K562 (cell line): ENCODE data around the gene ALOX12. TPM values are rescaled to one million over a fixed set of nuclear protein-coding genes. Genes with fewer than 3 reads are reported as not detected.

Experiments
- ASH1L ChIP-seq: fragments of 450-650 bp; IDR thresholded peaks from 2 replicates; pipeline ENCODE4 v1.6.1; 2018; ENCODE audit warnings: borderline replicate concordance, mild to moderate bottlenecking, low read depth; ENCODE audit not compliant: partially characterized antibody
- HES1 ChIP-seq: fragments of 450-650 bp; IDR thresholded peaks from 2 replicates; pipeline ENCODE4 v1.6.1; 2016; ENCODE audit warnings: low read depth, mild to moderate bottlenecking, moderate library complexity
- KDM1A ChIP-seq, 2 experiments: fragments of 450-650 bp; IDR thresholded peaks; 2 replicates each; pipeline ENCODE4 v1.6.1; 2016; ENCODE audit warnings: mild to moderate bottlenecking in 2 of 2
- MAFK ChIP-seq: IDR thresholded peaks from 2 replicates; pipeline ENCODE4 v1.6.1; 2011; ENCODE audit warnings: low read length, improper control_type of control experiment
- NEUROD1 ChIP-seq: fragments of 150-350 bp; IDR thresholded peaks from 2 replicates; pipeline ENCODE4 v1.6.1; 2014; ENCODE audit warnings: borderline replicate concordance, low read length, low read depth; ENCODE audit not compliant: partially characterized antibody
- PHTF2 ChIP-seq: fragments of 250-450 bp; sonication (Bioruptor Pico); IDR thresholded peaks from 2 replicates; pipeline ENCODE4 v1.5.0; 2021; ENCODE audit warnings: mild to moderate bottlenecking
- RERE ChIP-seq: sonication (generic); formaldehyde crosslinking; IDR thresholded peaks from 2 replicates; pipeline ENCODE4 v1.8.0; 2023; ENCODE audit warnings: missing genetic modification reagents, mild to moderate bottlenecking, borderline replicate concordance
- SMARCE1 ChIP-seq: fragments of 450-650 bp; IDR thresholded peaks from 2 replicates; pipeline ENCODE4 v1.7.1; 2016; ENCODE audit warnings: mild to moderate bottlenecking
- SMC3 ChIP-seq: conservative IDR thresholded peaks from 2 replicates; pipeline ENCODE4 v1.6.1; 2011; ENCODE audit warnings: low read depth, low read length, improper control_type of control experiment; ENCODE audit not compliant: insufficient read depth
- SRSF1 ChIP-seq: fragments of 200-400 bp; formaldehyde crosslinking; IDR thresholded peaks from 2 replicates; pipeline ENCODE4 v1.6.1; 2017; ENCODE audit warnings: mild to moderate bottlenecking, low read depth, low read length, moderate library complexity
- ZBTB2 ChIP-seq: fragments of 450-650 bp; IDR thresholded peaks from 2 replicates; pipeline ENCODE4 v1.6.1; 2016; ENCODE audit warnings: antibody characterized with exemption
- polyA plus RNA-seq, 8 experiments: library from polyadenylated mRNA; depleted of rRNA in 4 of 8; stranded (reverse) in 5 of 8; unstranded in 3 of 8; fragments of >200 nt; fragmentation: Nextera tagmentation in 2 of 8; fragmentation: Illumina TruSeq in 1 of 8; extraction: Ambion mirVana in 2 of 8; extraction: Trizol in 1 of 8; gene quantifications; 2 replicates each; pipeline versions ENCODE4 v1.2.1 to v1.2.3, GENCODE V29; 2011 to 2014; ENCODE audit warnings: inconsistent platforms in 1 of 8, missing spikeins in 1 of 8
- total RNA-seq, 7 experiments: library from RNA; depleted of rRNA in 6 of 7; stranded (reverse); fragments of >200 nt in 6 of 7; fragmentation: Illumina TruSeq in 2 of 7; extraction: Trizol in 2 of 7; gene quantifications; 2 replicates each; pipeline versions ENCODE4 v1.2.1 to v1.2.3, GENCODE V29; 2011 to 2021; ENCODE audit warnings: low replicate concordance in 1 of 7
- TF ChIP-seq, protein P1 (sequence below): fragments of 250-450 bp; sonication (Bioruptor Pico); IDR thresholded peaks from 2 replicates; pipeline ENCODE4 v1.4.0; 2020
- TF ChIP-seq, protein P2 (sequence below): fragments of 200-800 bp; sonication (Bioruptor generic); IDR thresholded peaks from 2 replicates; pipeline ENCODE4 v1.6.1; 2017; ENCODE audit warnings: missing genetic modification characterization, missing compliant biosample characterization

The ALOX12 gene
- total and polyA plus RNA-seq, 9 of the 15 experiments (the other 6 are each of a cell fraction or from before 2014, with no cell fraction given): 0.09 to 1.1 (median 0.47) TPM; not detected in 1

- TF ChIP-seq RERE (CRISPR knock-in tag) (no peak), MAFK (no peak), ASH1L (no peak), NEUROD1 (no peak), HES1 (no peak), SRSF1 (no peak), SMC3 (no peak), KDM1A (IDR thresholded peaks at IDR 0.05) (no peak), ZBTB2 (no peak), PHTF2 (no peak), SMARCE1 (no peak)
- TF ChIP-seq, protein P1, sequence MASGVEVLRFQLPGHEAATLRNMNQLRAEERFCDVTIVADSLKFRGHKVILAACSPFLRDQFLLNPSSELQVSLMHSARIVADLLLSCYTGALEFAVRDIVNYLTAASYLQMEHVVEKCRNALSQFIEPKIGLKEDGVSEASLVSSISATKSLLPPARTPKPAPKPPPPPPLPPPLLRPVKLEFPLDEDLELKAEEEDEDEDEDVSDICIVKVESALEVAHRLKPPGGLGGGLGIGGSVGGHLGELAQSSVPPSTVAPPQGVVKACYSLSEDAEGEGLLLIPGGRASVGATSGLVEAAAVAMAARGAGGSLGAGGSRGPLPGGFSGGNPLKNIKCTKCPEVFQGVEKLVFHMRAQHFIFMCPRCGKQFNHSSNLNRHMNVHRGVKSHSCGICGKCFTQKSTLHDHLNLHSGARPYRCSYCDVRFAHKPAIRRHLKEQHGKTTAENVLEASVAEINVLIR: no peak
- TF ChIP-seq, protein P2, sequence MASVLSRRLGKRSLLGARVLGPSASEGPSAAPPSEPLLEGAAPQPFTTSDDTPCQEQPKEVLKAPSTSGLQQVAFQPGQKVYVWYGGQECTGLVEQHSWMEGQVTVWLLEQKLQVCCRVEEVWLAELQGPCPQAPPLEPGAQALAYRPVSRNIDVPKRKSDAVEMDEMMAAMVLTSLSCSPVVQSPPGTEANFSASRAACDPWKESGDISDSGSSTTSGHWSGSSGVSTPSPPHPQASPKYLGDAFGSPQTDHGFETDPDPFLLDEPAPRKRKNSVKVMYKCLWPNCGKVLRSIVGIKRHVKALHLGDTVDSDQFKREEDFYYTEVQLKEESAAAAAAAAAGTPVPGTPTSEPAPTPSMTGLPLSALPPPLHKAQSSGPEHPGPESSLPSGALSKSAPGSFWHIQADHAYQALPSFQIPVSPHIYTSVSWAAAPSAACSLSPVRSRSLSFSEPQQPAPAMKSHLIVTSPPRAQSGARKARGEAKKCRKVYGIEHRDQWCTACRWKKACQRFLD: no peak
These were observed 63.1 kb downstream of the ALOX12 start (continued) for GRCh38 chr17:7058831-7059447.
